GM13976 (cell line): ENCODE data around the gene SETX.

Experiments used
- DNase-seq: peaks from one replicate; pipeline ENCODE4 v3.0.0; 2012; ENCODE audit warnings: low spot score
- CTCF ChIP-seq: IDR thresholded peaks from 2 replicates; pipeline ENCODE4 v1.5.1; 2012; ENCODE audit warnings: borderline replicate concordance, mild to moderate bottlenecking; ENCODE audit not compliant: insufficient read depth; ENCODE audit errors: extremely low read depth, missing control alignments, control extremely low read depth
- in situ Hi-C: fragments of 300-500 bp; cut with MboI; formaldehyde crosslinking; loops from one replicate; pipeline ENCODE4 v1.12.0; 2022; ENCODE audit warnings: low sequenced_read_pairs, mixed read lengths, inconsistent platforms; ENCODE audit not compliant: unreplicated experiment

The SETX gene

GRCh38 chr9:132250324-132251262, 104.2 kb downstream of the SETX start:
- DNase-seq, result no peak
- no peak for TF ChIP-seq CTCF
- in situ Hi-C loops, result loop anchor here (10.0 kb wide), 1 partner anchor 486 kb away; no protein-coding TSS in a partner anchor

GRCh38 chr9:132249690-132250089, 105.1 kb downstream of the SETX start:
- no peak for TF ChIP-seq CTCF
- no peak for DNase-seq
- in situ Hi-C loops, result loop anchor here (10.0 kb wide), 1 partner anchor 485 kb away; no protein-coding TSS in a partner anchor

- in situ Hi-C loops, result no loop called here
- no peak for DNase-seq
- TF ChIP-seq CTCF, result no peak
Measured at GRCh38 chr9:132249123-132249522, 105.7 kb downstream of the SETX start.

GRCh38 chr9:132247942-132248341, 106.8 kb downstream of the SETX start:
- no peak for DNase-seq
- TF ChIP-seq CTCF, result no peak
- in situ Hi-C loops, result no loop called here

- DNase-seq, result no peak
- in situ Hi-C loops, result no loop called here
- no peak for TF ChIP-seq CTCF
Measured at GRCh38 chr9:132245465-132245864, 109.3 kb downstream of the SETX start.

GRCh38 chr9:132244582-132245455, 110.0 kb downstream of the SETX start:
- no peak for DNase-seq
- in situ Hi-C loops, result no loop called here
- TF ChIP-seq CTCF, result no peak
